HG02938 (cell line): Measurements from ENCODE around the gene PRICKLE2.

Experiments used
- ATAC-seq: cut with Tn5 transposase; IDR thresholded peaks from one replicate; pipeline ENCODE4 v1.9.1; 2021; ENCODE audit warnings: mild to moderate bottlenecking, moderate library complexity; ENCODE audit not compliant: unreplicated experiment

Gene PRICKLE2, protein sequence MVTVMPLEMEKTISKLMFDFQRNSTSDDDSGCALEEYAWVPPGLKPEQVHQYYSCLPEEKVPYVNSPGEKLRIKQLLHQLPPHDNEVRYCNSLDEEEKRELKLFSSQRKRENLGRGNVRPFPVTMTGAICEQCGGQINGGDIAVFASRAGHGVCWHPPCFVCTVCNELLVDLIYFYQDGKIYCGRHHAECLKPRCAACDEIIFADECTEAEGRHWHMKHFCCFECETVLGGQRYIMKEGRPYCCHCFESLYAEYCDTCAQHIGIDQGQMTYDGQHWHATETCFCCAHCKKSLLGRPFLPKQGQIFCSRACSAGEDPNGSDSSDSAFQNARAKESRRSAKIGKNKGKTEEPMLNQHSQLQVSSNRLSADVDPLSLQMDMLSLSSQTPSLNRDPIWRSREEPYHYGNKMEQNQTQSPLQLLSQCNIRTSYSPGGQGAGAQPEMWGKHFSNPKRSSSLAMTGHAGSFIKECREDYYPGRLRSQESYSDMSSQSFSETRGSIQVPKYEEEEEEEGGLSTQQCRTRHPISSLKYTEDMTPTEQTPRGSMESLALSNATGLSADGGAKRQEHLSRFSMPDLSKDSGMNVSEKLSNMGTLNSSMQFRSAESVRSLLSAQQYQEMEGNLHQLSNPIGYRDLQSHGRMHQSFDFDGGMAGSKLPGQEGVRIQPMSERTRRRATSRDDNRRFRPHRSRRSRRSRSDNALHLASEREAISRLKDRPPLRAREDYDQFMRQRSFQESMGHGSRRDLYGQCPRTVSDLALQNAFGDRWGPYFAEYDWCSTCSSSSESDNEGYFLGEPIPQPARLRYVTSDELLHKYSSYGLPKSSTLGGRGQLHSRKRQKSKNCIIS

DNA sequence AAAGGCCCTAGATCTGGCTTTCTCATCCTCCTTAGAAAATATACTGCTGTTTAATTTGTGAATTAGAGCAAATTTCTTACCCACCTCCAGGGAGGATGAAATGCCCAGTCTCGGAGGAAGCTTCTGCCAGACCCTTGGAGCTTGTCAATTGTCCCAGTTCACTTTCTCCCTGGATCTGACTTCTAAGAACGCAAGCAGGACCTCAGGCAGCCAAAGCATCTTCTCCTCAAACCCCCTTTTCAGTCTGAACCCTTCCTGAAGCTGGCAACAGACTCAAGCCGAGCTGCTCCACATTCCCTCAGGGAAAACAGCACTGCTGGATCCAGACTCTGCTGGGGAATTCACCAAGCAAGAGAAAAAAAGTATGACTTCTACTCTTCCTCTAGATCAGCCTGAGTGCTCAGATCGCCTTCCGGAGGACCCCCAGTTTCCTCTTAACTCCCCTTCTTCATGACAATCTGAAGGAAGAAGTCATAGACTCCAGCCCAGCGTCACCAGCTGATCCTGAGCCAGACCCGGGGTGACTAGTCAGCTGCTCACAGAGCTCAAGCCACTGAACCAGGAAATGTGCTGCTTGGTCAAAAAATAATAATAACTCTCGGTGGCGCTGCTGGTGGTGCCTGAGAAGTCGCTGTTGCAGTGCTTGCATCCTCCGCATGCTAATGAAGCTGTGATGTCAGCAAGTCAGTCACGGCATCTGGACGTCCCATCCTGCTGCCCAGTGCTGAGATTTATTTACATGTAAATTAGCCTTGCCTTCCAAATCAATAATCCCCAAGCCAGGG is at the start of gene PRICKLE2:
TSS of gene PRICKLE2 (minus strand) at position 641 of the 785 bp plus-strand sequence. CDS start 26,539 bp downstream, outside the sequence.
- peak; percentile 96 for ATAC-seq

GRCh38 chr3:64272842-64273241 is 47.6 kb upstream of the PRICKLE2 start:
- ATAC-seq = no peak

DNA sequence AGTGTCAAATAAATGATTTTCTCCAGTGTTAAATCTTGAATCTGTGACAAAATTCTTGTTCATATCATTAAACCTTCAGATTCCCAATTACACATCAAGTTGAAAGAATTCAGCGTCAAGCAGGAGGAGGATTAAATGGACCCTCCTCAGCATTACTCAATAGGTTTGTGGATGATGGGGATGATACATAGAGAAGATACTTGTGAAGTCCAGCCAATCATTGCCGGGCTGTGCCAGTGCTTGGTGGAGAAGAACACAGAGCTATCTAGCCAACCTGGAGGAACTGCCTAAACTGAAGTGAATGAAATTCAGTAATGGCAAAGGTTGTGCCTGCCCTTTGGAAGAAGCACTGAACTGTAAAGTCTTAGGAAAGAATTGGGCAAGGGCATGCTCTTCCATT is 47.0 kb upstream of the PRICKLE2 start:
- ATAC-seq = no peak

DNA sequence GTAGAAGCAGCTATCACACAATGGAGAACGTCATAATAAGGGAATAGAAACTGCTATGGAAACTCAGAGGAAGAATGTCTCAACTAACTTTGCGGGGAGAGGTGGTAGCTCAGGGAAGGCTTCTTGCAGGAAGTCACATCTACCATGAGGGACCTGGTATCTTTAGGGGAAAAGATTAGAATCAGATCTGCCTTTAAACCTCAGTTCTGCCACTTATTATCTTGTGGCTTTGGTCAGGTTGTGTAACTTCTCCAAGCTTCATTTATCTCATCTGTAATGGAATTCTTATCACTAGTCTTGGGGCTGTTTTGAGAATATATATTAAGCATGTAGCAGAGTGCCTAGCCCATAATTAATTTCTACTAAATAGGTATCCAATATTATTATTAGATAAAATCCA is 46.4 kb upstream of the PRICKLE2 start:
- ATAC-seq = no peak

- ATAC-seq = no peak
These were observed 45.6 kb upstream of the PRICKLE2 start for GRCh38 chr3:64270866-64271260.

- no peak for ATAC-seq
These were observed 45.0 kb upstream of the PRICKLE2 start for GRCh38 chr3:64270142-64270865.

DNA sequence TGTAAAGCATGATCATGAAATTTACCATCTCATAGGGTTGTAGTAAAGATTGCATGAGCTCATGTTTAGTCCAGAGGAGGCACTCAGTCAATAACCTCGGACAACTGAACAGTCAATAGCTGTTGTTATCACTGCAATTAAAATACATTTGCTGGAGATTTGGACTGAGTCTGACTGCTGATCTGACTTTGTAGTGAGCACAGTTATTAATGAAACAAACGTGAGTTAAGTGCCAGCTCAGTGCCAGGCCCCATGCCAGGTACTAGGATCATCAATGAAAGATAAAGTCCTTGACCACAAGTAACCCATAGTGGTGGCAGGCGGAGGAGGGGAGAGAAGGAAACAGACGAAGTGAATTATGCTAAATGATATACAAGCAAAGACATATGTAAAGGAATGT is 43.7 kb upstream of the PRICKLE2 start:
- ATAC-seq = no peak

GRCh38 chr3:64267721-64268604 is 42.7 kb upstream of the PRICKLE2 start:
- ATAC-seq = no peak

- ATAC-seq = no peak
These were observed 41.7 kb upstream of the PRICKLE2 start for GRCh38 chr3:64266983-64267382.

DNA sequence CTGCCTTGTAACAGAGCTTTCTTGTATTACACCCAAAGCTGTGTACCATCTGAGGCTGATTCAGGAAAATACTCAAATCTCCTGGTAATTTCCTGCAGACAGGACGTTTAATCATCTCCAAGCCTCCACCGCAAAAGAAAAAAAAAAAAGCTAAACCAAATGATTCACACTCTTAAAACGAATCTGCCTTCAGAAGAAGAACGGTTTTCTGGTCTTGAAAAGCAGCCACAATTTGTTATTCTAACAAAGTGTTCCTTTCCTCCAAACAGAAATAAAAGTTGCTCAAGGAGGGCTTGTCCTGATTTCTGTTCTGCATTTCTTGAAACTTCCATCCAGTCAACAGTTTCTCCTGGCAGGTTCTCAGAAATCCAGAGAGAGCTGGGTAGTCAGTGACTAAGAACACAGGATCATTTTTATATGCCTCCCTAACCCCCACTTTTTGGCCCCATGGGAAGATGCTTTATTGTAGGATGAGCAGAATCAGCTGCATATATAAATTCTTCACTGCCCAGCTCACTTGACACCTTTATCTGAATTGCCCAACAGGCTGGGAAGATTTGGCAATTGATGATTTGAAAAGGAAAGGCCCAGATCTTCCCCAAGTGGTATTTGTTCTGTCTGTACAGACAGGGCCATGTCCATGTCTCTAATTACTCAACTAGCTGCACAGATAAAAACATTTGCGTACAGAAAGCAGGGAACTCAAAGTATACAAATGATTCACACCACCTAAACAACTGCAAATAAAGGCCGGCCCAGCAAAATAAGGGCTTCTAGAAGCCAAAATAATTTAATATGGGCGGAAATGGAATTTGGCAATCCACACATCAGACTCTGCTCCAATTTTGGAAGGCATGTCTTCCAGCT is 41.0 kb upstream of the PRICKLE2 start:
- ATAC-seq = no peak

GRCh38 chr3:64265646-64266045 is 40.4 kb upstream of the PRICKLE2 start:
- no peak for ATAC-seq

DNA sequence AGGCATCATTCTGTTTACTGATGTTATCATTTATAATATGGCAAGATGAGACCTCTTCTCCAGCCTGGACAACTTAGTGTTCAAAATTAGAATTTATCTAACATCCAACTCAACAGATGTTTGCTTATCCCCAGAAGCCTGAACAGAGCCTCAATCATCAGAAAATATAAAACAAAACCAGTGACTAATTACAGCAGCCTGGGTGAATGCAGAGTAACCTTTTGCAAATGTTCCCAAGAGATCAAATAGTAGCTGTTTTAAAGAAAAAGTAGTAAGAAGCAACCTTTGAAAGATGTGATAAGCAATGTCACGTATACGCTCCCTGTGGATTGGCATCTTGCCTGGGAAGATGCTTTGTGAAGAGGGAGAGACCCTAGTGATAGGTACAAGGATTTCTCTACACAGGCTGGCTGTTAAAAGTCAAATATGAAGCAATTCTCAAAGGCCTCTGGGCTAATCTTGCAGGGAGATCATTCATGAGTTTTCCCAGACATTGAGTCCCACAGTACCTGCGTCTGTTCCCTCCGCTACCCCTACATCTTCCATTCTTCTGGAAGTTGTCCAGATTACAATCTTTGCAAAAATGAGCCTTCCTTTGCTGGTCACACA is 39.3 kb upstream of the PRICKLE2 start:
- ATAC-seq = no peak

- no peak for ATAC-seq
These were observed 37.4 kb upstream of the PRICKLE2 start for GRCh38 chr3:64262574-64263114.

DNA sequence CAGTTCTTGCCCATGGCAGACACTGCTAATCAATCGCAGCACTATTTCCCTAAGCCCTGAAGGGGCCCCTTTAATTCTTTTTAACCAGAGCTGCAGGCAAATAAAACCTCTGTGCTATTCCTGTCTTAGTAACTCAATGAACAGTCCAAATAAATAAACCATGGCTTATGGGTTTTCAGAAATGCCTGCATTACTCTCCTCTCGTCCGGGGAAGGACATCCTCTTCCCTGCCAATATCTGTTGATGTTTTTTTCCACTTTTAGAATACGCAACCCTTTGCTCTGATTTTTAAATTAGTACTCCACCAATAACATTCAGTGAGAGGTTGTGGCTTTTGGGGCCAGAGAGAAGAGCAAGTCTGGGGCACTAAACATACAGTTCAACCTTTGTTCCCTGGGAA is 35.2 kb upstream of the PRICKLE2 start:
- no peak for ATAC-seq

- no peak for ATAC-seq
These were observed 34.4 kb upstream of the PRICKLE2 start for GRCh38 chr3:64259636-64260035.

GRCh38 chr3:64257100-64257755 is 32.0 kb upstream of the PRICKLE2 start:
- ATAC-seq = no peak

- ATAC-seq = no peak
These were observed 30.6 kb upstream of the PRICKLE2 start for GRCh38 chr3:64255741-64256340.
